Fibroblast of pulmonary artery (primary cell): ENCODE measurements around the gene RPS6KA5.
"Not testable (repeated sequence)": the region's sequence is repeated elsewhere in the genome, so short reads cannot be mapped to it uniquely, and the experiment has no call there.

Experiments used
- DNase-seq: peaks from one replicate; pipeline ENCODE4 v3.0.0-alpha.2; 2010; ENCODE audit warnings: low read depth
- H3K4me3 ChIP-seq: replicated peaks from 2 replicates; pipeline ENCODE4 v1.5.1; 2011; ENCODE audit warnings: low read depth, mild to moderate bottlenecking, control low read depth, low read length, moderate library complexity
- CTCF ChIP-seq: IDR thresholded peaks from 2 replicates; pipeline ENCODE4 v1.5.1; 2011; ENCODE audit warnings: mild to moderate bottlenecking, control low read depth, low read length, inconsistent platforms; ENCODE audit errors: missing control alignments

RPS6KA5 gene

GRCh38 chr14:90965765-90966164 lies 94.7 kb downstream of the RPS6KA5 start:
- DNase-seq: no peak
- no peak overlapping the region for H3K4me3 ChIP-seq
- no peak for TF ChIP-seq CTCF

GRCh38 chr14:90963343-90963742 lies 97.1 kb downstream of the RPS6KA5 start:
- TF ChIP-seq CTCF: no peak
- DNase-seq: no peak
- H3K4me3 ChIP-seq: no peak overlapping the region

- no peak overlapping the region for H3K4me3 ChIP-seq
- no peak for TF ChIP-seq CTCF
- no peak for DNase-seq
Observed at GRCh38 chr14:90962505-90963109, 97.8 kb downstream of the RPS6KA5 start.

- TF ChIP-seq CTCF: no peak
- no peak overlapping the region for H3K4me3 ChIP-seq
- DNase-seq: no peak
Observed at GRCh38 chr14:90960818-90961217, 99.6 kb downstream of the RPS6KA5 start.

- DNase-seq: no peak
- TF ChIP-seq CTCF: no peak
- no peak overlapping the region for H3K4me3 ChIP-seq
Observed at GRCh38 chr14:90959344-90959743, 101.1 kb downstream of the RPS6KA5 start.

GRCh38 chr14:90956273-90956672 lies 104.2 kb downstream of the RPS6KA5 start:
- no peak for DNase-seq

GRCh38 chr14:90953643-90954042 lies 106.8 kb downstream of the RPS6KA5 start:
- not testable (repeated sequence) for DNase-seq, H3K4me3 ChIP-seq

More at GRCh38 chr14:90956273-90956672, 104.2 kb downstream of the RPS6KA5 start:
- H3K4me3 ChIP-seq: no peak overlapping the region
- TF ChIP-seq CTCF: no peak
